H1 (cell line): ENCODE results near the gene SERTAD2.
A peak's percentile ranks its signal among the peaks of the same experiment; 100 is the strongest.

Experiments used
- CEBPB ChIP-seq: IDR thresholded peaks from 2 replicates; pipeline ENCODE4 v1.6.1; 2012; ENCODE audit warnings: low read depth, low read length
- EP300 ChIP-seq, 2 experiments: IDR thresholded peaks; 1 replicate in 1 of 2; 2 replicates in 1 of 2; pipeline ENCODE4 v1.6.1; 2011 to 2012; ENCODE audit warnings: low read depth in 2 of 2, low read length in 2 of 2, mild to moderate bottlenecking in 2 of 2, borderline replicate concordance in 1 of 2, inconsistent platforms in 1 of 2, moderate library complexity in 1 of 2
- EZH2 ChIP-seq: fragments of 200-600 bp; sonication (generic); IDR thresholded peaks from 2 replicates; pipeline ENCODE4 v1.7.1; 2012; ENCODE audit warnings: low read depth, mild to moderate bottlenecking, moderate library complexity, low read length, inconsistent platforms; ENCODE audit not compliant: severe bottlenecking
- FOSL1 ChIP-seq: IDR thresholded peaks from 2 replicates; pipeline ENCODE4 v1.6.1; 2011; ENCODE audit warnings: mild to moderate bottlenecking, low read depth, low read length, moderate library complexity; ENCODE audit not compliant: insufficient read depth
- POLR2AphosphoS5 ChIP-seq: IDR thresholded peaks from 2 replicates; pipeline ENCODE4 v1.6.1; 2011; ENCODE audit warnings: low read depth, low read length
- SIRT6 ChIP-seq: IDR thresholded peaks from one replicate; pipeline ENCODE4 v1.7.1; 2012; ENCODE audit warnings: low read length, inconsistent platforms
- SUZ12 ChIP-seq: fragments of 200-600 bp; sonication (generic); IDR thresholded peaks from 2 replicates; pipeline ENCODE4 v1.6.1; 2012; ENCODE audit warnings: mild to moderate bottlenecking, inconsistent platforms, low read length, moderate library complexity, mixed read lengths
- TF ChIP-seq, protein P1 (sequence below), 3 experiments: IDR thresholded peaks; 1 replicate in 2 of 3; 2 replicates in 1 of 3; pipeline versions ENCODE4 v1.5.1 to v1.6.1; 2011; ENCODE audit warnings: low read length in 3 of 3, mild to moderate bottlenecking in 3 of 3, inconsistent platforms in 2 of 3, low read depth in 1 of 3, moderate library complexity in 1 of 3; ENCODE audit not compliant: insufficient read depth in 1 of 3; ENCODE audit errors: control extremely low read depth in 1 of 3
- TF ChIP-seq, protein P2 (sequence below): IDR thresholded peaks from 2 replicates; pipeline ENCODE4 v1.6.1; 2011; ENCODE audit warnings: low read depth, mild to moderate bottlenecking, low read length; ENCODE audit not compliant: insufficient read depth

DNA sequence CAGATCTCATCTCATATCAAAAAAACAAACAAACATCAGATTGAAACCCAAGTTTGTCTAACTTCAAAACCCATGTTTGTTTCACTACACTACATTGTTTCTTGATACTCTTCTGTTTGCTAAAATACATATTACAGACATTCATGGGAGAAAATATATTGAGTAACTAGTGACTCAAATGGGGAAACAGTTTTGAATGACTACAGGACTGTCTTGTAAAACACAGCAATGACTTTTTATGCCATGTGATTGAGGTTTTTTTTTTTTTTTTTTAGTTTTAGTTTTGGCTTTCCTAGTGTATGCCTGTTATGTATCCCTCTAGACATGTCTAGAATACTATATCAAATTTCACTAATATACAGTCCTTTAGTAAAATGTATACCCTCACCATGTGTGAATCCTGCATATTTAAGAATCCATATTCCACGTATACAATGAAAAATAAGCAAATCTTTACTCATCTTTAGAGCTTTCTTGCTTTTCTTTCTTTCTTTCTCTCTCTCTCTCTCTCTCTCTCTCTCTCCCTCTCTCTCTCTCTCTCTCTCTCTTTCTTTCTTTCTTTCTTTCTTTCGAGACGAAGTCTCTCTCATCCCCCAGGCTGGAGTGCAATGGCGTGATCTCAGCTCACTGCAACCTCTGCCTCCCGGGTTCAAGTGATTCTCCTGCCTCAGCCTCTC, 46.6 kb upstream of the SERTAD2 start:
- TF ChIP-seq FOSL1, result no peak
- TF ChIP-seq, protein P1, sequence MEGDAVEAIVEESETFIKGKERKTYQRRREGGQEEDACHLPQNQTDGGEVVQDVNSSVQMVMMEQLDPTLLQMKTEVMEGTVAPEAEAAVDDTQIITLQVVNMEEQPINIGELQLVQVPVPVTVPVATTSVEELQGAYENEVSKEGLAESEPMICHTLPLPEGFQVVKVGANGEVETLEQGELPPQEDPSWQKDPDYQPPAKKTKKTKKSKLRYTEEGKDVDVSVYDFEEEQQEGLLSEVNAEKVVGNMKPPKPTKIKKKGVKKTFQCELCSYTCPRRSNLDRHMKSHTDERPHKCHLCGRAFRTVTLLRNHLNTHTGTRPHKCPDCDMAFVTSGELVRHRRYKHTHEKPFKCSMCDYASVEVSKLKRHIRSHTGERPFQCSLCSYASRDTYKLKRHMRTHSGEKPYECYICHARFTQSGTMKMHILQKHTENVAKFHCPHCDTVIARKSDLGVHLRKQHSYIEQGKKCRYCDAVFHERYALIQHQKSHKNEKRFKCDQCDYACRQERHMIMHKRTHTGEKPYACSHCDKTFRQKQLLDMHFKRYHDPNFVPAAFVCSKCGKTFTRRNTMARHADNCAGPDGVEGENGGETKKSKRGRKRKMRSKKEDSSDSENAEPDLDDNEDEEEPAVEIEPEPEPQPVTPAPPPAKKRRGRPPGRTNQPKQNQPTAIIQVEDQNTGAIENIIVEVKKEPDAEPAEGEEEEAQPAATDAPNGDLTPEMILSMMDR (IDR thresholded peaks at IDR 0.05; ENCODE audit: control extremely low read depth in 1 of 3, insufficient read depth in 1 of 3, low read depth in 1 of 3, low read length in 3 of 3), result peak in 1 of 3 experiments; percentile 0; a peak in 1 of 4 replicates
- no peak for TF ChIP-seq SIRT6
- TF ChIP-seq, protein P2, sequence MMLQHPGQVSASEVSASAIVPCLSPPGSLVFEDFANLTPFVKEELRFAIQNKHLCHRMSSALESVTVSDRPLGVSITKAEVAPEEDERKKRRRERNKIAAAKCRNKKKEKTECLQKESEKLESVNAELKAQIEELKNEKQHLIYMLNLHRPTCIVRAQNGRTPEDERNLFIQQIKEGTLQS, result no peak
- no peak for TF ChIP-seq POLR2AphosphoS5
- TF ChIP-seq EP300 (IDR thresholded peaks at IDR 0.05; ENCODE audit: borderline replicate concordance in 1 of 2, low read depth in 2 of 2, low read length in 2 of 2), result no peak
- no peak for TF ChIP-seq EZH2
- TF ChIP-seq SUZ12, result no peak
- TF ChIP-seq CEBPB, result no peak
